DOHH2 (cell line): ENCODE measurements around the gene CUBN.

Experiments
- H3F3A ChIP-seq: fragments of 200-600 bp; sonication (generic), shearing (Covaris generic); 2 replicates; pipeline ENCODE4 v1.6.0; 2016; ENCODE audit warnings: antibody characterized with exemption, mild to moderate bottlenecking; ENCODE audit not compliant: control insufficient read depth, insufficient read depth
- H3K27ac ChIP-seq: fragments of 200-600 bp; sonication (generic); 2 replicates; pipeline ENCODE4 v1.5.1; 2014; ENCODE audit warnings: low read depth, mild to moderate bottlenecking, low read length, moderate library complexity
- H3K27me3 ChIP-seq: fragments of 200-600 bp; sonication (generic); 2 replicates; pipeline ENCODE4 v1.6.1; 2014; ENCODE audit warnings: mild to moderate bottlenecking, low read length, mixed read lengths; ENCODE audit not compliant: control insufficient read depth
- H3K36me3 ChIP-seq: fragments of 200-600 bp; sonication (generic); 2 replicates; pipeline ENCODE4 v1.6.1; 2014; ENCODE audit warnings: mild to moderate bottlenecking, low read length, moderate library complexity, mixed read lengths; ENCODE audit not compliant: control insufficient read depth
- H3K4me1 ChIP-seq: fragments of 200-600 bp; sonication (generic); 2 replicates; pipeline ENCODE4 v1.6.1; 2014; ENCODE audit warnings: mild to moderate bottlenecking, low read length, mixed read lengths; ENCODE audit not compliant: control insufficient read depth
- H3K4me2 ChIP-seq: fragments of 200-600 bp; sonication (generic); 2 replicates; pipeline ENCODE4 v1.6.0; 2014; ENCODE audit warnings: mild to moderate bottlenecking, low read length, moderate library complexity
- H3K4me3 ChIP-seq: fragments of 200-600 bp; sonication (generic); 2 replicates; pipeline ENCODE4 v1.5.1; 2014; ENCODE audit warnings: mild to moderate bottlenecking, low read length, mixed read lengths
- H3K79me2 ChIP-seq: fragments of 200-600 bp; sonication (generic); 2 replicates; pipeline ENCODE4 v1.6.1; 2014; ENCODE audit warnings: mild to moderate bottlenecking, low read length, mixed read lengths; ENCODE audit not compliant: control insufficient read depth
- H3K9me2 ChIP-seq: fragments of 200-600 bp; sonication (generic); replicated peaks from 2 replicates; pipeline ENCODE4 v1.6.1; 2014; ENCODE audit warnings: mild to moderate bottlenecking, low read length, mixed read lengths; ENCODE audit not compliant: control insufficient read depth
- H3K9me3 ChIP-seq: fragments of 200-600 bp; sonication (generic); 2 replicates; pipeline ENCODE4 v1.6.1; 2014; ENCODE audit warnings: antibody characterized with exemption, low read length, mixed read lengths; ENCODE audit not compliant: control insufficient read depth, insufficient read depth
- H4K20me1 ChIP-seq: fragments of 200-600 bp; sonication (generic); 2 replicates; pipeline ENCODE4 v1.6.0; 2014; ENCODE audit warnings: low read depth, mild to moderate bottlenecking, antibody characterized with exemption, low read length, moderate library complexity; ENCODE audit not compliant: control insufficient read depth, insufficient read depth
- CTCF ChIP-seq: fragments of 200-600 bp; sonication (generic); IDR thresholded peaks from one replicate; pipeline ENCODE4 v1.5.1; 2014; ENCODE audit warnings: antibody characterized with exemption, mild to moderate bottlenecking, low read depth, low read length; ENCODE audit not compliant: poor library complexity, severe bottlenecking
- EZH2phosphoT487 ChIP-seq: fragments of 200-600 bp; sonication (generic); IDR thresholded peaks from 2 replicates; pipeline ENCODE4 v1.6.1; 2017; ENCODE audit warnings: borderline replicate concordance, mild to moderate bottlenecking, antibody characterized with exemption, low read length, moderate library complexity, mixed read lengths

Gene CUBN

GRCh38 chr10:17003651-17004286, 125.8 kb downstream of the CUBN start:
- no peak overlapping the region for H3K27ac ChIP-seq
- no peaks in the 10 kb centered on the region for H4K20me1 ChIP-seq
- H3K9me3 ChIP-seq: no peaks in the 10 kb centered on the region
- H3K4me1 ChIP-seq: no peaks in the 10 kb centered on the region
- no peaks in the 10 kb centered on the region for H3K79me2 ChIP-seq
- H3K4me3 ChIP-seq: no peak overlapping the region
- H3K4me2 ChIP-seq: no peak overlapping the region
- H3K9me2 ChIP-seq: no peaks in the 10 kb centered on the region
- TF ChIP-seq CTCF (no peak), EZH2phosphoT487 (no peak)
- H3K27me3 ChIP-seq: no peaks in the 10 kb centered on the region
- no peaks in the 10 kb centered on the region for H3F3A ChIP-seq
- no peaks in the 10 kb centered on the region for H3K36me3 ChIP-seq

- Histone ChIP-seq H3K9me3 (no peaks in the 10 kb centered on the region), H3K79me2 (no peaks in the 10 kb centered on the region), H3K27me3 (no peaks in the 10 kb centered on the region), H3F3A (no peaks in the 10 kb centered on the region), H3K27ac (no peak overlapping the region), H3K4me3 (no peak overlapping the region), H4K20me1 (no peaks in the 10 kb centered on the region), H3K36me3 (no peaks in the 10 kb centered on the region), H3K9me2 (no peaks in the 10 kb centered on the region), H3K4me1 (no peaks in the 10 kb centered on the region), H3K4me2 (no peak overlapping the region)
- TF ChIP-seq CTCF: no peak
- TF ChIP-seq EZH2phosphoT487: no peak
Observed at GRCh38 chr10:17003151-17003550, 126.5 kb downstream of the CUBN start.

- H3K36me3 ChIP-seq: no peaks in the 10 kb centered on the region
- no peaks in the 10 kb centered on the region for H4K20me1 ChIP-seq
- H3K79me2 ChIP-seq: no peaks in the 10 kb centered on the region
- H3F3A ChIP-seq: no peaks in the 10 kb centered on the region
- no peak overlapping the region for H3K27ac ChIP-seq
- H3K4me3 ChIP-seq: no peak overlapping the region
- H3K9me3 ChIP-seq: no peaks in the 10 kb centered on the region
- H3K9me2 ChIP-seq: no peaks in the 10 kb centered on the region
- TF ChIP-seq EZH2phosphoT487 (no peak), CTCF (no peak)
- H3K4me2 ChIP-seq: no peak overlapping the region
- H3K27me3 ChIP-seq: no peaks in the 10 kb centered on the region
- H3K4me1 ChIP-seq: no peaks in the 10 kb centered on the region
Observed at GRCh38 chr10:17001961-17002749, 127.5 kb downstream of the CUBN start.
